Left cardiac atrium (tissue), 4 donors: ENCODE results near the gene ABHD4. TPM values are rescaled to one million over a fixed set of nuclear protein-coding genes. Genes with fewer than 3 reads are reported as not detected.
"Not testable (repeated sequence)": the region's sequence is repeated elsewhere in the genome, so short reads cannot be mapped to it uniquely, and the experiment has no call there.

Experiments used
- ATAC-seq, 2 donors: fragments of 200-7000 bp; cut with Tn5 transposase; one replicate each; pipeline ENCODE4 v1.9.1; 2020; ENCODE audit warnings: mild to moderate bottlenecking in 2 of 2, moderate library complexity in 2 of 2
- DNase-seq: peaks from one replicate; pipeline ENCODE4 v3.0.0-alpha.2; 2020
- intact Hi-C, 2 donors: fragments of 100-400 bp; cut with DNase I; formaldehyde crosslinking; loops; one replicate each; pipeline versions ENCODE4 v1.14.1 to v1.15.1; 2022 to 2023
- total RNA-seq, 2 donors: library from RNA; stranded (reverse); fragmentation: NEBNext Ultra II Directional; extraction: Animal tissue kit (Norgen Biotek cat#: 25700); gene quantifications; one replicate each; pipeline ENCODE4 v1.2.1, GENCODE V29; 2021
- donor health status: DM: no; HTN: yes; CAD: no.
- donor health status: DM: no; HTN: yes; CAD: no; lungs with severe emphysema.
- donor health status: DM: yes; HTN: yes; CAD: no.
- donor health status: Dilated cardiomyopathy.

The ABHD4 gene
- total RNA-seq, 2 donors from 2014 or later: 19.8 to 20.1 TPM

GRCh38 chr14:22579236-22579635 lies 18.9 kb upstream of the ABHD4 start:
- no peak for ATAC-seq
- intact Hi-C loops: no loop called here

GRCh38 chr14:22579881-22580280 lies 18.2 kb upstream of the ABHD4 start:
- ATAC-seq: no peak
- intact Hi-C loops: no loop called here

More at GRCh38 chr14:22579236-22579635, 18.9 kb upstream of the ABHD4 start:
- DNase-seq: no peak

DNA sequence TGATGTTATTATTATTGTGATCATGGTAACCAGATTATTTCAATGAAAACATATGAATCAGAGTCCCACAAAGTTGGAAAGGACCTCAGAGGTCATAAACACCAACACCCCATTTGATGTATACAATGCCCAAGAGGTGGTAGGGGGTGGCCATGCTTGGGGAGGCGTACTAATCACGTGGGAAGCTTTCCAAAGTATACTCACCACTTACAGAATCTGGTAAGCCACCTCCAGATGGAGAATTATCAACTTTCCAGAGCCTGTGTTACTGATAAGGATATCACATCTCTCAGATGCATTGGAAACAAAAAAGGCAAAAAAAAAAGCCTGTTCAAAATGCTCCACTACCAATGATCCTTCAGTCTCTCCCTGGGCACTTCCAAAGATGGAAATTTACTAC lies 17.5 kb upstream of the ABHD4 start:
- no peak for ATAC-seq
- no peak for DNase-seq
- intact Hi-C loops: no loop called here

More at GRCh38 chr14:22579881-22580280, 18.2 kb upstream of the ABHD4 start:
- DNase-seq: no peak

DNA sequence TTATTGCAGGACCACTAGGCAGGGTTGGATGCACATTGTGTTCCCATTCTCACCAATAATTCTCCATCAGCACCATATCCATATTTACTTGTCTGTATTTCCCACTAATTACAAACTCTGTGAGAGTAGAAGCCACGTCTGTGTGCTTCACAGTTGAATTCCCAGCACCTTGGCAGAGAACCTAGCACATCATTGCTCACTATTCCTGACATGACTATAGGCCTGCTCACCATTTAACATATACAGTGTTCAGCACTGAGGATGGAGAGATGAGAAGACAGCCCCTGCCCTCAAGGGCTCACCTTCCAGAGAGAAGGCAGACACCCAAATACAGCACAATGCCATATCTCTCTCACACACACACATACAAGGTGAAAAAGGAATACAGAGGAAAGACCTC lies 14.1 kb upstream of the ABHD4 start:
- DNase-seq (no peak), ATAC-seq (no peak)
- intact Hi-C loops: no loop called here

- DNase-seq (no peak), ATAC-seq (no peak)
- intact Hi-C loops: no loop called here
Measured at GRCh38 chr14:22587247-22587646, 10.9 kb upstream of the ABHD4 start.

DNA sequence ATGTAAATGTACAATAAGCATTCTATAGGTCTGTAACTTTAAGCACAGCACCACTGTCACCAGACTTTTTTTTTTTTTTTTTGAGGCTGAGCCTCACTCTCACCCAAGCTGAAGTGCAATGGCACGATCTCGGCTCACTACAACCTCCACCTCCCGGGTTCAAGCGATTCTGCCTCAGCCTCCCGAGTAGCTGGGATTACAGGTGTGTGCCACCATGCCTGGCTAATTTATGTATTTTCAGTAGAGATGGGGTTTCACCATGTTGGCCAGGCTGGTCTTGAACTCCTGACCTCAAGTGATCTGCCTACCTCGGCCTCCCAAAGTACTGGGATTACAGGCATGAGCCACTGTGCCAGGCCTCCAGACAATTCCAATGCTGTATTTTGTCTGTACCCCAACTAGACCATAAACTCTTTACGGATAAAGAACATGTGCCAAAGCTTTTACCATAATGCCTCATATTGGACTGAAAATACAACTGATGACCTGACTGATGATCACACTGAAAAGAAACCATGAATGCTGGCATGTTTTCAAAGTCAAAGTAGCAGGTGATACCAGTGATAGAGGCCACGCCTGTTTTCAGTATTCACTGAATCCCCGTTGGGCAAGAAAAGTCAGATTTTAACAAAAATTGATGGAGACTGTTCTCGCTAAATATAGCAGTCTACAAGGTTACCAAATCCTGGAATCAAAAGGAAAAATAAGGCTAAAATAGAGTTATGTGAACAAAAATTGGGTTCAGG lies 10.2 kb upstream of the ABHD4 start:
- ATAC-seq, intact Hi-C loops, DNase-seq: not testable (repeated sequence)

GRCh38 chr14:22588526-22589095 lies 9.5 kb upstream of the ABHD4 start:
- ATAC-seq: no peak
- no peak for DNase-seq
- intact Hi-C loops: no loop called here

DNA sequence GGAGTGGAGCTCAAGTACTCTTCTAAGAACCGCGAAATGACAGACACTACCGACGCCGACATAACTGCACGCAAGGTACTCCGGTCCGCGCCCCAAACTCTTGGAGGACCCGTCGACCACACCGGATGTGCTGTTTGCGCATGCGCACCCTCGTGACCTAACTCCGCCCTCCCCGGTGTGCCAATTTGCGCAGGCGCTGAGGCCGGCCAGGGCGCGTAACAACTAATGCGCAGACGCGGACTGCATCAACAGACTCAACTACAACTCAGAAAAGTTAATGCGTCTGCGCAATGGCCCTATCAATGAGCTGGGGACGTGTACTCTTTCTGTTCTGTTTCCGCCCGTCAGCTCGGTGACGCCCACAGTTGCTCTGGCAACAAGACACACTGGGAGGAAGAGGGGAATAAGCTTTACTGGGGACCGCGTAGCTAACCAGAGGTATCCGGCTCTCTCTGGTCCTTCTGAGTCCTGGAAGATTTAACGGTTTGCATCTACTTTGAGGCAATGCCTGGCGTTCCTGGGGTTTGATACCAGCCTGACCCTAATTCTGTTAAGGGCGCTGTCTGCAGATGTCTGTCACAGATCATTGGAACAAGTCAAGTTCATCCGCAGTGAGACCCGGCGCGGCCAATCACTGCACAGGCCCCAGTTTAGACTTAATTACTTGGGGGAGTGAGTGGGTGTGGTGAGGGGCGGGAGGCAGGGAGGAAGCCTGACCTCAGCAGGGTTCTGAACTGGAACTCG lies 8.8 kb upstream of the ABHD4 start, which contains the start of gene DAD1:
DAD1 (minus strand) TSS at position 129 of the 744 bp plus-strand sequence; CDS start at position 62, 67 bp downstream.
- intact Hi-C loops: no loop called here
- DNase-seq (peak; percentile 98), ATAC-seq (peak; percentile 99)

DNA sequence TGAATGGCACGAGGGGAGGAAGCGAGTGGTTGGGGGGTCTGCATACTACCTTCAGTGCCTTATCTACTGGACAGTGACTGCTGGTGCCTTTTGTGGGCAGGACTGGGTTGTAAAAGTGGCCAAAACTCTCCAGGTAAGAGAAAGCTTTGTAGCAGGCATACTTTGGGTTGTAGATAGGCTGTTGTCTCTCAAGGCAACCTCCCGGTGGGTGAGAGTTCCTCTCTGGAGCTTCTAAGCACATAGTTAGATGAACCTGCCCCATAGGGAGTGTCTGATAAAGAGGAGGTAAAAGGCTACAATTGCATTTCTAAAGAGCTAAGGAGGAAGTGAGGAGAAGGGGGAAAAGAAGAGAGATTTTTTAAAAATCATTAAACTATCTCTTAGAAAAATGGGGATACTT lies 4.9 kb upstream of the ABHD4 start:
- ATAC-seq (no peak), DNase-seq (no peak)
- intact Hi-C loops: no loop called here

- intact Hi-C loops: no loop called here
- DNase-seq: no peak
- no peak for ATAC-seq
Measured at GRCh38 chr14:22593601-22594000, 4.5 kb upstream of the ABHD4 start.

DNA sequence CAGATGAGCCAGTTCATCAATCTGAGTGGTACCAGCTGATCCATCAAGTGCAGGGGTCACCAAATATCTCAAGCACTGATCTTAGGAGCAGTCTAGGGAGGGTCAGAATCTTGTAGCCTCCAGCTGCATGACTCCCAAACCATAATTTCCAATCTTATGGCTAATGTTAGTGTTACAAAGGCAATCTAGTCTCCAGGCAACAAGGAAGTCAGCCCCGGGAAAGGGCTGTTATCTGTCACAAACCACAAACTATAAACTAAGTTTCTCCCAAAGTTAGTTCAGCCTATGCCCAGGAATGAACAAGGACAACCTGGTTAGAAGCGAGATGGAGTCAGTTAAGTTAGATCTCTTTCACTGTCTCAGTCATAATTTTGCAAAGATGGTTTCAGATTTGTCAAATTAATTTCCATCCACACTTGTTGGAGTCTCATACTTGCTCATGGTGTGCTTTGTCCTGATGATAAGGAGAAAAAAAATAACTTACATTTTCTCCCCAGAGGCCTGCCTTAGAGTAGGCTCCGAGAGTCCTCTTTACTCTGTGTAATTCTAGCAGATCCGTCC lies 3.9 kb upstream of the ABHD4 start:
- DNase-seq: no peak
- intact Hi-C loops: no loop called here
- ATAC-seq: no peak

DNA sequence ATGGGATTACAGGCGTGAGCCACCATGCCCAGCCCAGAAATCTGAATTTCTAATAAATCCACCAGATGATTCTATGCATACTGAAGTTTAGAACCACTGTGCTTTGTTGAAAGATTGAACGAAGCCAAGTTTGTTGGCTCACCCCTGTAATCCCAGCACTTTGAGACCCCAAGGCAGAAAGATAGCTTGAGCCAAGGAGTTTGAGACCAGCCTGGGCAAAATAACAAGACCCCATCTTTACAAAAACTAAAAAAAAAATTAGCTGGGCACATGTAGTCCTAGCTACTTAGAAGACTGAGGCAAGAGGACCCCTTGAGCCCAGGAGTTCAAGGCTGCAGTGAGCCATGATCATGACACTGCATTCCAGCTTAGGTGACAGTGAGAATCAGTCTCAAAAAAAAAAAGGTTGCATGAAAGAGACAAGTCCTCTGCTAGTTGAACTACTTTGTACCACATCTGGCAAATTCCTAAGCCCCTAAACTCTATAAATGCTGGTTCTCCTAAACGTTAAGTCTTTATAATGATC lies 1.7 kb upstream of the ABHD4 start:
- ATAC-seq: no peak
- no peak for DNase-seq
- intact Hi-C loops: no loop called here

DNA sequence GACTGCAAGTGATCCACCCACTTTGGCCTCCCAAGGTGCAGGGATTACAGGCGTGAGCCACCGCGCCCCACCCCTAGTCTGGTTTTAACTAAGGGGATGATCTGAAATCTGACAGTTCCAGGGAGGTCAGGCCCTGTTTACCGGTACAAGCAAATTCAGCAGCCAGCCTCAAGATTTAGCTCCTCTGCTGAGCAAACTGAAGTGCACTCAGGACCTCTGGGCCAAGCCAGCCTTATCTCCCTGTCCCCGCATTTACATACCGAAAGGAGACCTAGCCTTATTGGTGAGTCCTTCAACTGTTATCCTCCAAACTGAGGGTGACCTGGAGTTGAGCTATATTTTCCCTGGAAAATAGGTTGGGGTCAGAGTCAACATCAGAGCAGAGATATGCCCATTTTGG lies 835 bp upstream of the ABHD4 start:
- ATAC-seq (no peak), DNase-seq (no peak)
- intact Hi-C loops: no loop called here

- intact Hi-C loops: no loop called here
Measured at GRCh38 chr14:22597771-22598098, 365 bp upstream of the ABHD4 start.

DNA sequence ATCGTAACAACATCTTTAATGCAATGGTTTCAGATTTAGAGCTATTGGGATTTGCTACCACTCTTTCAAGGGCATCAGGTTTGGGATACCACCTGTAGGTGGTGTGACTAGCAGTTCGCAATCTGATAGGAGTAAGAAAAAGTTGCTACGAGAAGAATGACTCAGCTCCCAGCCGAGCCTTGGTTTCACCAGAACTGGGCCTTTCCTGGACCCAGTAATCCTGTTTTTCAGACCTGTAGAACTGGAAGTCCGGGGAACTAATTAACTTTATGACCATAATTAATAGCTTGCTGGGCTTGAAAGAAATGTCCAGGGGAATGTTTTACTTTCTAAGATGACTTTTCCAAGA lies 770 bp downstream of the ABHD4 start:
- intact Hi-C loops: no loop called here
- DNase-seq (peak; percentile 36), ATAC-seq (peak; percentile 58 to 88)

More at GRCh38 chr14:22597771-22598098, 365 bp upstream of the ABHD4 start:
- ATAC-seq (peak; percentile 7 to 31), DNase-seq (no peak)

- intact Hi-C loops: no loop called here
- ATAC-seq: no peak
- DNase-seq: no peak
Measured at GRCh38 chr14:22599349-22599748, 1.2 kb downstream of the ABHD4 start.

DNA sequence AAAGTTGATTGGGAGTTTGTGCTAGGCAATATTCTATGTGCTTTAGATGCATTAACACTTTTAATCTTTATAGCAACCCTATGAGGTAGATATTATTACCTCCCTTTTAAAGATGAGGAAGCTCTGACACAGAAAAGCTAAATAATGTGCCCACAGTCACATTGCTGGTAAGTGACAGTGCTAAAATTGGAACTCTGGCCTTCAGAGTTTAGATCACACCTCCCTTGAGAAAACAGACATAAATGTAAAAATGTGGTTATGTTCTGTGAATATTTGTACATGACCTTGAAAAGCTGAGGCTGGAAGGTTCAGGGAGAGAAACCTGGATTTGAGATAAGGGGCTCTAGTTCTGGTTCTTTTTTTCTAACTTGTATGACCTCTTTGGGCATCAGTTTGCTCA lies 1.9 kb downstream of the ABHD4 start:
- DNase-seq (no peak), ATAC-seq (no peak)
- intact Hi-C loops: no loop called here

DNA sequence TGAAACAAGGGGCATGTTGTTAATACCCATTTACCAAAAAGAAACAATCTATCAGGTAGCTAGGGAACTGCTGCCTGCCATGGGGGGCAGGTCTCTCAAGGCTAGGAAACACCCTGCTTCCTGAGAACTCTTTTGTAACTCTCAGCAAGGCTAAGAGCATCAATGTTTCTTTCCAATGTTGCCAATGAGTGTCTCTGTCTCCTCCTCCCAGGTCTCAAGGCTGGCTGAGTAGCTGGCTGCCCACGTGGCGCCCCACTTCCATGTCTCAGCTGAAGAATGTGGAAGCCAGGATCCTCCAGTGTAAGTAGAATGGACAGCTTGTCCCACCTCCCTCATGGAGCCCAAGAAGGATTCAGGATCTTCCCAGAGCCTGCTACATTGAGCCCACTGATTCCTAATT lies 3.4 kb downstream of the ABHD4 start:
- intact Hi-C loops: no loop called here
- ATAC-seq: no peak
- no peak for DNase-seq

DNA sequence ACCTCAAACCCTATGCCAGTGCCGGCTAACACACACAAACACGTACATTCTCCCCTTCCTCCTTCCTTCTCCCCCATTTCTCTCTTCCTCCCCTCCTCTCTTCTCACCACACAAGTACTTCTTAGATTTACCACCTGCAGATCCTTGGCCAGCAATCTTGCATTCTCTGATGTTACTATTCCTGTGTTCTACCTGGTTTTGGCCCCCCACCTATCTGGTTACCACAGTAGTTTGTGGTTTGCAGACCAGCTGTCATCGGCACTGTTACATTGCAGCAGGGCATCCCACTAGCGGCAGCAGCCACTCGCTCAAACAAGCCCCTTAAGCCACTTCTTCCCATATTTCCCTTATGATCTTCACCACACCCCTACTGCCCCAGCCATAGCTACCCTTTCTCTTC lies 3.9 kb downstream of the ABHD4 start:
- intact Hi-C loops: no loop called here
- no peak for DNase-seq
- ATAC-seq: no peak

- intact Hi-C loops: no loop called here
- ATAC-seq (no peak), DNase-seq (no peak)
Measured at GRCh38 chr14:22602862-22603261, 4.8 kb downstream of the ABHD4 start.
